ENCODE results near the gene MASP2.
"Not testable (repeated sequence)": the region's sequence is repeated elsewhere in the genome, so short reads cannot be mapped to it uniquely, and the experiment has no call there.

The MASP2 gene

GRCh38 chr1:11054181-11054580, 7.1 kb upstream of the MASP2 start:
- Mint-ChIP-seq H3K27me3 (no peaks in the 10 kb centered on the region), H3K36me3 (ENCODE audit: insufficient read depth) (peaks cover 18% of the 10 kb centered on the region), H3K4me3 (no peak overlapping the region), H3K4me1 (peaks cover 11% of the 10 kb centered on the region), H3K9me3 (no peaks in the 10 kb centered on the region), H3K27ac (ENCODE audit: low read depth) (no peak overlapping the region)
- no peak for ATAC-seq (replicated peaks; ENCODE audit: extremely low read depth, poor library complexity, severe bottlenecking)
- no peak for DNase-seq (ENCODE audit: low spot score in 2 of 2)

GRCh38 chr1:11053758-11054137, 6.7 kb upstream of the MASP2 start:
- peaks cover 7% of the 10 kb centered on the region for H3K4me1 Mint-ChIP-seq
- peaks cover 15% of the 10 kb centered on the region for H3K36me3 Mint-ChIP-seq (ENCODE audit: insufficient read depth)
- DNase-seq (ENCODE audit: low spot score in 2 of 2) (no peak), ATAC-seq (replicated peaks; ENCODE audit: extremely low read depth, poor library complexity, severe bottlenecking) (no peak)
- H3K27me3 Mint-ChIP-seq, result no peaks in the 10 kb centered on the region
- no peaks in the 10 kb centered on the region for H3K9me3 Mint-ChIP-seq
- no peak overlapping the region for H3K27ac Mint-ChIP-seq (ENCODE audit: low read depth)
- no peak overlapping the region for H3K4me3 Mint-ChIP-seq

- H3K4me3 Mint-ChIP-seq, result no peak overlapping the region
- H3K36me3 Mint-ChIP-seq (ENCODE audit: insufficient read depth), result peaks cover 13% of the 10 kb centered on the region
- H3K27me3 Mint-ChIP-seq, result no peaks in the 10 kb centered on the region
- H3K9me3 Mint-ChIP-seq, result no peaks in the 10 kb centered on the region
- DNase-seq (ENCODE audit: low spot score in 2 of 2) (no peak), ATAC-seq (replicated peaks; ENCODE audit: extremely low read depth, poor library complexity, severe bottlenecking) (no peak)
- no peak overlapping the region for H3K27ac Mint-ChIP-seq (ENCODE audit: low read depth)
- peaks cover 6% of the 10 kb centered on the region for H3K4me1 Mint-ChIP-seq
These were observed 6.1 kb upstream of the MASP2 start for GRCh38 chr1:11052839-11053757.

GRCh38 chr1:11051781-11052511, 4.9 kb upstream of the MASP2 start:
- H3K27me3 Mint-ChIP-seq, result no peaks in the 10 kb centered on the region
- H3K9me3 Mint-ChIP-seq, result no peaks in the 10 kb centered on the region
- peaks cover 6% of the 10 kb centered on the region for H3K4me1 Mint-ChIP-seq
- H3K4me3 Mint-ChIP-seq, result no peak overlapping the region
- no peak for DNase-seq (ENCODE audit: low spot score in 2 of 2)
- no peak for ATAC-seq (replicated peaks; ENCODE audit: extremely low read depth, poor library complexity, severe bottlenecking)
- H3K36me3 Mint-ChIP-seq (ENCODE audit: insufficient read depth), result peaks cover 12% of the 10 kb centered on the region
- no peak overlapping the region for H3K27ac Mint-ChIP-seq (ENCODE audit: low read depth)

GRCh38 chr1:11051121-11051520, 4.1 kb upstream of the MASP2 start:
- not testable (repeated sequence) for H3K27me3 Mint-ChIP-seq; H3K4me1 Mint-ChIP-seq; ATAC-seq (replicated peaks; ENCODE audit: extremely low read depth, poor library complexity, severe bottlenecking); H3K9me3 Mint-ChIP-seq; H3K27ac Mint-ChIP-seq (ENCODE audit: low read depth); DNase-seq (ENCODE audit: low spot score in 2 of 2); H3K4me3 Mint-ChIP-seq
- H3K36me3 Mint-ChIP-seq (ENCODE audit: insufficient read depth), result peaks cover 10% of the 10 kb centered on the region

- no peaks in the 10 kb centered on the region for H3K27me3 Mint-ChIP-seq
- DNase-seq (ENCODE audit: low spot score in 2 of 2), result no peak
- no peak overlapping the region for H3K27ac Mint-ChIP-seq (ENCODE audit: low read depth)
- H3K9me3 Mint-ChIP-seq, result no peaks in the 10 kb centered on the region
- H3K36me3 Mint-ChIP-seq (ENCODE audit: insufficient read depth), result no peaks in the 10 kb centered on the region
- no peak overlapping the region for H3K4me3 Mint-ChIP-seq
- ATAC-seq (replicated peaks; ENCODE audit: extremely low read depth, poor library complexity, severe bottlenecking), result no peak
- no peaks in the 10 kb centered on the region for H3K4me1 Mint-ChIP-seq
These were observed 821 bp downstream of the MASP2 start for GRCh38 chr1:11046270-11046566.

GRCh38 chr1:11045428-11046269, 1.4 kb downstream of the MASP2 start:
- Mint-ChIP-seq H3K27me3 (no peaks in the 10 kb centered on the region), H3K4me3 (no peak overlapping the region), H3K4me1 (no peaks in the 10 kb centered on the region), H3K9me3 (no peaks in the 10 kb centered on the region), H3K27ac (ENCODE audit: low read depth) (no peak overlapping the region), H3K36me3 (ENCODE audit: insufficient read depth) (no peaks in the 10 kb centered on the region)
- ATAC-seq (replicated peaks; ENCODE audit: extremely low read depth, poor library complexity, severe bottlenecking) (no peak), DNase-seq (ENCODE audit: low spot score in 2 of 2) (no peak)

GRCh38 chr1:11044849-11045427, 2.1 kb downstream of the MASP2 start:
- no peak overlapping the region for H3K4me3 Mint-ChIP-seq
- DNase-seq (ENCODE audit: low spot score in 2 of 2) (no peak), ATAC-seq (replicated peaks; ENCODE audit: extremely low read depth, poor library complexity, severe bottlenecking) (no peak)
- H3K4me1 Mint-ChIP-seq, result no peaks in the 10 kb centered on the region
- no peaks in the 10 kb centered on the region for H3K36me3 Mint-ChIP-seq (ENCODE audit: insufficient read depth)
- H3K27ac Mint-ChIP-seq (ENCODE audit: low read depth), result no peak overlapping the region
- no peaks in the 10 kb centered on the region for H3K9me3 Mint-ChIP-seq
- H3K27me3 Mint-ChIP-seq, result no peaks in the 10 kb centered on the region

- H3K27ac Mint-ChIP-seq (ENCODE audit: low read depth), result no peak overlapping the region
- H3K36me3 Mint-ChIP-seq (ENCODE audit: insufficient read depth), result no peaks in the 10 kb centered on the region
- H3K4me1 Mint-ChIP-seq, result no peaks in the 10 kb centered on the region
- DNase-seq (ENCODE audit: low spot score in 2 of 2) (no peak), ATAC-seq (replicated peaks; ENCODE audit: extremely low read depth, poor library complexity, severe bottlenecking) (no peak)
- H3K9me3 Mint-ChIP-seq, result no peaks in the 10 kb centered on the region
- H3K4me3 Mint-ChIP-seq, result no peak overlapping the region
- H3K27me3 Mint-ChIP-seq, result no peaks in the 10 kb centered on the region
These were observed 2.8 kb downstream of the MASP2 start for GRCh38 chr1:11044086-11044848.

GRCh38 chr1:11042995-11043874, 3.8 kb downstream of the MASP2 start:
- H3K4me3 Mint-ChIP-seq, result no peak overlapping the region

GRCh38 chr1:11042065-11042464, 5.0 kb downstream of the MASP2 start:
- DNase-seq (ENCODE audit: low spot score in 2 of 2) (no peak), ATAC-seq (replicated peaks; ENCODE audit: extremely low read depth, poor library complexity, severe bottlenecking) (no peak)

More at GRCh38 chr1:11042995-11043874, 3.8 kb downstream of the MASP2 start:
- Mint-ChIP-seq H3K9me3 (no peaks in the 10 kb centered on the region), H3K27ac (ENCODE audit: low read depth) (no peak overlapping the region), H3K36me3 (ENCODE audit: insufficient read depth) (no peaks in the 10 kb centered on the region), H3K4me1 (no peaks in the 10 kb centered on the region), H3K27me3 (no peaks in the 10 kb centered on the region)
- DNase-seq (ENCODE audit: low spot score in 2 of 2) (no peak), ATAC-seq (replicated peaks; ENCODE audit: extremely low read depth, poor library complexity, severe bottlenecking) (no peak)

More at GRCh38 chr1:11042065-11042464, 5.0 kb downstream of the MASP2 start:
- H3K4me3 Mint-ChIP-seq, result no peak overlapping the region
- H3K27me3 Mint-ChIP-seq, result no peaks in the 10 kb centered on the region
- no peaks in the 10 kb centered on the region for H3K4me1 Mint-ChIP-seq
- no peak overlapping the region for H3K27ac Mint-ChIP-seq (ENCODE audit: low read depth)
- no peaks in the 10 kb centered on the region for H3K9me3 Mint-ChIP-seq
- H3K36me3 Mint-ChIP-seq (ENCODE audit: insufficient read depth), result no peaks in the 10 kb centered on the region

All from central memory CD8-positive, alpha-beta T cell (primary cell).